GM21529 (cell line): ENCODE data around the gene HOXA13.

Experiments used
- ATAC-seq: cut with Tn5 transposase; IDR thresholded peaks from one replicate; pipeline ENCODE4 v1.9.1; 2021; ENCODE audit not compliant: unreplicated experiment

HOXA13 gene

GRCh38 chr7:27199849-27200760, at the start of gene HOXA13:
HOXA13 (minus strand) TSS chr7:27200091; CDS start chr7:27200077, 14 bp downstream.
- ATAC-seq = no peak

GRCh38 chr7:27248911-27249723, 49.2 kb upstream of the HOXA13 start:
- ATAC-seq = no peak

- ATAC-seq = no peak
Measured at GRCh38 chr7:27248427-27248806, 48.5 kb upstream of the HOXA13 start.

DNA sequence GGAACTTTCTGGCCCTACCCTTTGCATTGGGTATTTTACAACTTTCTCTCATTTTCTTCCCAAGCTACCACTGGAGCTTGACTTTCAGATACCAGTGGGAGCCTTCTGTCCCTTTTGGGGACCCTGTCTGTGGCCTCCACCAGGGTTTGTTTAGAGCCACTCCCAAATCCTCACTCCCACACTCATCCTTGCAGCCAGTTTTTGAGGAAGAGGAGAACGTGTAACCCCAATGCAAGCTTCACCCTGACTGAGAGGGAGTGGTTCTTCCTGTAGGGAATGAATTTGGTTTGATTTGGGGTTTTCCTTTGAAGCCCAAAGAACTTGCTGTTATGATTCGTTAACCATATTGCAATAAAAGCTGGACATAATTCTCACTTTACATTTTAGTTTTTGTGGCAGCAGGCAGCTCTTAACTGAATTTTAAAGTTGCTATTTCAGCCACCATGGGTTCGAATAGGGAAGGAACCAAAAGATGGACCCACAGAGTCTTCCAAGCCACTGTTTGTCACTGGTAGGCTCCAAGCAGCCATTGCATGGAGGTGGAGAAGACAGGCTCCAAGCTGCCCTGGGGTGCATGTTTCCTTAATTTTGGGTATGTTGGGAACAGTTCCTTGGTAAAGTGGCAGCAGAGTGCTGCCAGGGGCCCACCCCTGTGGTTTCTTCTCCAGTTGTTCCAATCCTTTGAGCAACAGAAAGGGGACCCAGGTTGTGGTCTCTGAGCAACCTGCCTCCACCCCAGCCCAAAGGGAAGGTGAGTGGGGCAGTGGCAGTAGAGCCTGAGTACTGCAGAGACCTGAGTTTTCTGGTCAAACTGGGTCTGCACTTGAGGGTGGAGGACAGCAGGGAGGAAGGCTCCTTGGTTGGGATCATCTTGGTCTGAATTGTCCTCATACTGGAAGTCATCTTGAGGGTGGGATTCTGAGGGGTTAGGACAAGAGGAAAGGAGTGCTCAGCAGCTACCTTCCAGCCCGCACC, 47.8 kb upstream of the HOXA13 start:
- ATAC-seq = no peak

DNA sequence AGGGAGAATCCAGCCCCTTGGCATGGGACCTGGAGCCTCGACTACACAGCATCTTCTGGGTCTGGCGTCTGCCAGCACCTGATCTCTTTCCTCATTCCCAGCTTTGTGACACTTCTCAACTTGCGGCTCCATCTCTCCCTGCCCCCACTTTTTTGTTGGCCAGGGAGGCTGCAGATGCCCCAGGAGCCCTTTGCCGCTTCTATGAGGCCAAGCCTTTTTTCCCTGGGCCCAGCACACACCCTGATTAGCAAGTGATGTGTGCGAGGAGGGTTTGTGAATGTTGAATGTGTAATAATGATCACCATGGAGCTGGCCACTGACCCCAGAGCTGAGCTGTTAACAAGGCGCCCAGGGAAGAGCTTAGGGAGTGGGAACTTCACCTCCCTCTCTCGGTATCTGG, 47.1 kb upstream of the HOXA13 start:
- no peak for ATAC-seq

DNA sequence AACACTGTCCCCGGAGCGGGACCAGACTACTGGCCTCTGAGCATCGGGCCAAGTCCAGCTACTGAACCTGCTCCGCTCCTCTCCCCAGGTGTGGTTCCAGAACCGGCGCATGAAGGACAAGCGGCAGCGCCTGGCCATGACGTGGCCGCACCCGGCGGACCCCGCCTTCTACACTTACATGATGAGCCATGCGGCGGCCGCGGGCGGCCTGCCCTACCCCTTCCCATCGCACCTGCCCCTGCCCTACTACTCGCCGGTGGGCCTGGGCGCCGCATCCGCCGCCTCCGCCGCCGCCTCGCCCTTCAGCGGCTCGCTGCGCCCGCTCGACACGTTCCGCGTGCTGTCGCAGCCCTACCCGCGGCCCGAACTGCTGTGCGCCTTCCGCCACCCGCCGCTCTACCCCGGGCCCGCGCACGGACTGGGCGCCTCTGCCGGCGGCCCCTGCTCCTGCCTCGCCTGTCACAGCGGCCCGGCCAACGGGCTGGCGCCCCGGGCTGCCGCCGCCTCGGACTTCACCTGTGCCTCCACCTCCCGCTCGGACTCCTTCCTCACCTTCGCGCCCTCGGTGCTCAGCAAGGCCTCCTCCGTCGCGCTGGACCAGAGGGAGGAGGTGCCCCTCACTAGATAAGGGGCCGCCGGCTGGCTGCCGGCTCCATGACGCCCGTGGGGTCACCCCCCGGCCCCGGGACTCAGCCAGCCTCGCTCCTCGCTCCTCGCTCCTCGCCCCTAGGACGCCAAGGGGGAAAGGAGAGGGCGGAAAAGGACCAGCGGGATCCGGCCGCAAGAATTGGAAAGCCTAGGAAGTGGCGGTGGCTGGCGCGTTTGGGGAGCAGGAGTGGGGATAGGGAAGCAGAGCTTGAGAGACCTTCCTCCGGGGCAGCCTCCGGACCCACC, 46.2 kb upstream of the HOXA13 start:
- no peak for ATAC-seq

- ATAC-seq = no peak
Measured at GRCh38 chr7:27245124-27245797, 45.4 kb upstream of the HOXA13 start.

GRCh38 chr7:27244488-27245123, 44.7 kb upstream of the HOXA13 start:
- no peak for ATAC-seq

DNA sequence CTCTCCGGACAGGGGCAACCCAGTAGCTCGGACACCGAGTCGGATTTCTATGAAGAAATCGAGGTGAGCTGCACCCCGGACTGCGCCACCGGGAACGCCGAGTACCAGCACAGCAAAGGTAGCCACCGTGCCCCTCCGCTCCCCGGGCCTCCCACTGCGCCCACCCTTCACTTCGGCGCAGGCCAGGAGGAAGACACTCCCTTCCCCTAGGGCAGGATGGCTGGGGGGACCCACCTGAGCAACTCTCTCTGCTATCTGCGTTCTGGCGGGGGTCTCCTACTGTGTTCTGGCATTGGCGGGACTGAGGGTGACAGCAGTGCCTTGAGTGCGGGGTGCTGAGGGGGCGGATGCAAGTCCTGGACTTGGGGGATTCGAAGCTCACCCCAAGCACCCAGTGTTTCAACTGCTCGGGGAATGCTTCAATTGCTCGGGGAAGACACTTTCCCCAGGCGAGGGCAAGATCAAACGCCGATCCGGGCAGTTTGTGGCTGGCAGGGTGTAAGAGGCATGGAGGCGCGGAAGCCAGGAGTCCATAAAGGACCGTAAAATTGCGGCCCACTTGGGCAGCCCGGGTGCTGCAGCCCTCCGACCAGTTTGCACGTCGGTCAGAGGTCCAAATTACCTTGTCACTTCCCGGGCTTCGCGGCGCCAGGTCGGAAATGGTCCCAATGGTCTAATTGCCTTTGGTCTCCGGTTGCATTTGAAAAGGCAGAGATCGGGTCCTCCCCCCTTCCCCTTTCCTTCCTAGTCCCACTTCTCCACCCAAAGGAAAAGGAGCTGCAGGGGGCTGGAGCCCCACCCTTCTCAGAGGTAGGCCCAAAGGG, 43.7 kb upstream of the HOXA13 start:
- ATAC-seq = no peak

- ATAC-seq = no peak
Measured at GRCh38 chr7:27242555-27243339, 42.9 kb upstream of the HOXA13 start, which contains the start of gene EVX1. EVX1 (plus strand) TSS chr7:27242802; CDS start chr7:27243031, 229 bp downstream.

- ATAC-seq = no peak
Measured at GRCh38 chr7:27242154-27242553, 42.3 kb upstream of the HOXA13 start.

GRCh38 chr7:27241189-27242056, 41.5 kb upstream of the HOXA13 start:
- ATAC-seq = no peak

DNA sequence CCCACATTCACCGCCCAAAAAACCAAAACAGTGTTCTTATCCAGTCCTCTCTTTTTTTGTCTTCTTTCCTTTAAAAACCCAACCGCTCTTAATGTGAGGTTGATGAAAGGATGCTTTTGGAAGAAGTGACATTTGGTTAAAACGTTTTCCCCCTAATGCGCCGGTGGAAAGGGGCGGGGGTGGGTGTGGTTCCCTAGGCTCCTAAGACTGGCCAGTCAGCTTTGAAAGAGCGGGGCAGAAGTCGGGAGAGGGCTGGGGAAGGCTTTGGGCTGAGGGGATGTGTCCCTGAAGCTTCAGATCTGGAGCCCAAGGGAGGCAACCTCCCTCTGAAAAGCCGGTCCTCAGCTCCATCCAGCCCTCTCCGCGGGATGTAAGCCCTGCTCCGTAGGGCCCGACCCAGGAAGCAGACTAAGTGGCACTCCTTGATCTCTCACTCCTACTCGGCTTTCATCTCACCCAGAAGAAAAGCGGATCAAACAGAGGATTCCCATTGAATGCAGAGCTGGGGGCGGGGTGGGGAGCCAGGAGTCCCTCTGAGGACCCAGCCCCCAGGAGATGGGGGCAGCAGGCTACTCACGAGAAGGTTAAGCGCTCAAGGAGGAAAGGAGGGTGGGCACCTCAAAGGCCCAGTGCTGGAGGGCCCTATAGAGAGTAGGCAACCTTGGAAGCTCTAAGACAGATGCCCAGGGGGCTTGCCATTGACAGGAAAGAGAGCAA, 40.3 kb upstream of the HOXA13 start:
- no peak for ATAC-seq

GRCh38 chr7:27239387-27240014, 39.6 kb upstream of the HOXA13 start:
- no peak for ATAC-seq

GRCh38 chr7:27238979-27239386, 39.1 kb upstream of the HOXA13 start:
- no peak for ATAC-seq
